Measurements from ENCODE around the gene ASPN.

ASPN gene

GRCh38 chr9:92482329-92482728 lies at the start of gene ASPN:
Gene ASPN (minus strand): TSS chr9:92482506.
- DNase-seq (ENCODE audit: low read depth) = no peak

GRCh38 chr9:92530893-92531292 lies 48.6 kb upstream of the ASPN start:
- DNase-seq (ENCODE audit: low read depth) = no peak

- no peak for DNase-seq (ENCODE audit: low read depth)
Measured at GRCh38 chr9:92529124-92529523, 46.8 kb upstream of the ASPN start.

GRCh38 chr9:92528522-92528849 lies 46.2 kb upstream of the ASPN start:
- DNase-seq (ENCODE audit: low read depth) = no peak

- DNase-seq (ENCODE audit: low read depth) = no peak
Measured at GRCh38 chr9:92527832-92528521, 45.7 kb upstream of the ASPN start.

- no peak for DNase-seq (ENCODE audit: low read depth)
Measured at GRCh38 chr9:92527291-92527828, 45.1 kb upstream of the ASPN start.

GRCh38 chr9:92525306-92525705 lies 43.0 kb upstream of the ASPN start:
- no peak for DNase-seq (ENCODE audit: low read depth)

GRCh38 chr9:92524881-92525280 lies 42.6 kb upstream of the ASPN start:
- DNase-seq (ENCODE audit: low read depth) = no peak

GRCh38 chr9:92522983-92523970 lies 41.0 kb upstream of the ASPN start:
- no peak for DNase-seq (ENCODE audit: low read depth)

- DNase-seq (ENCODE audit: low read depth) = no peak
Measured at GRCh38 chr9:92520837-92521236, 38.5 kb upstream of the ASPN start.

- DNase-seq (ENCODE audit: low read depth) = no peak
Measured at GRCh38 chr9:92518199-92518598, 35.9 kb upstream of the ASPN start.

GRCh38 chr9:92517046-92517445 lies 34.7 kb upstream of the ASPN start:
- DNase-seq (ENCODE audit: low read depth) = no peak

GRCh38 chr9:92516521-92516920 lies 34.2 kb upstream of the ASPN start:
- DNase-seq (ENCODE audit: low read depth) = no peak

- DNase-seq (ENCODE audit: low read depth) = no peak
Measured at GRCh38 chr9:92514635-92515034, 32.3 kb upstream of the ASPN start.

- DNase-seq (ENCODE audit: low read depth) = no peak
Measured at GRCh38 chr9:92513349-92513748, 31.0 kb upstream of the ASPN start.

- DNase-seq (ENCODE audit: low read depth) = no peak
Measured at GRCh38 chr9:92512622-92513021, 30.3 kb upstream of the ASPN start.

GRCh38 chr9:92510747-92511146 lies 28.4 kb upstream of the ASPN start:
- no peak for DNase-seq (ENCODE audit: low read depth)

GRCh38 chr9:92509050-92509449 lies 26.7 kb upstream of the ASPN start:
- no peak for DNase-seq (ENCODE audit: low read depth)

GRCh38 chr9:92508018-92508820 lies 25.9 kb upstream of the ASPN start:
- no peak for DNase-seq (ENCODE audit: low read depth)

- no peak for DNase-seq (ENCODE audit: low read depth)
Measured at GRCh38 chr9:92507496-92507895, 25.2 kb upstream of the ASPN start.

- no peak for DNase-seq (ENCODE audit: low read depth)
Measured at GRCh38 chr9:92507005-92507404, 24.7 kb upstream of the ASPN start.

- no peak for DNase-seq (ENCODE audit: low read depth)
Measured at GRCh38 chr9:92506184-92506857, 24.0 kb upstream of the ASPN start.
